ENCODE data around the gene OR2M7.
"Not testable (repeated sequence)": the region's sequence is repeated elsewhere in the genome, so short reads cannot be mapped to it uniquely, and the experiment has no call there.

Gene OR2M7

DNA sequence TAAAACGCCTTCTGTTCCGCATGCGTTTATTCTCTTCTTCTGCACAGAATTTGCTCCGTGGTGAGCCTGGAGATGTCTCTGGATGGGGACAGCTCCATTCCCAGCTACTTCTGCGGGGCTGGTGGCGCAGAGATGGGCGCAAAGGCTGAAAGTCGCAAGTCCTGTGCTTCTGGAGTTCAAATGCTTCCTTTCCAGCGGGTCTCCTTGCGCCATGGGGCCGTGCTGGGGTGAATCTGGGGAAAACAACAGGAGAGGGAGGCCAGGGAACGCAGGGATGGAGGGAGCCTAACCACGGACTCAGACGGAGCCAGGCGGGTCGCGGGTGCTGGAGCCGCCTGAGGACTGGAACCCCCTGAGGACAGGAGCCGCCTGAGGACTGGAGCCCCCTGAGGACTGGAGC, 18.3 kb downstream of the OR2M7 start:
- Histone ChIP-seq H3K9ac (ENCODE audit: low read length in 5 of 5) (no peak overlapping the region), H3K4me3 (ENCODE audit: low read depth in 1 of 5, low read length in 5 of 5) (no peak overlapping the region), H3K9me3 (ENCODE audit: control insufficient read depth in 5 of 5, low read length in 5 of 5) (no peaks in the 10 kb centered on the region), H3K4me1 (ENCODE audit: control insufficient read depth in 5 of 5, insufficient read depth in 5 of 5, low read length in 5 of 5) (no peaks in the 10 kb centered on the region), H3K36me3 (ENCODE audit: control insufficient read depth in 5 of 5, insufficient read depth in 5 of 5, low read length in 5 of 5) (no peaks in the 10 kb centered on the region), H3K27me3 (ENCODE audit: control insufficient read depth in 5 of 5, insufficient read depth in 4 of 5, low read length in 5 of 5) (no peaks in the 10 kb centered on the region), H3K27ac (ENCODE audit: low read depth, low read length) (no peak overlapping the region)

DNA sequence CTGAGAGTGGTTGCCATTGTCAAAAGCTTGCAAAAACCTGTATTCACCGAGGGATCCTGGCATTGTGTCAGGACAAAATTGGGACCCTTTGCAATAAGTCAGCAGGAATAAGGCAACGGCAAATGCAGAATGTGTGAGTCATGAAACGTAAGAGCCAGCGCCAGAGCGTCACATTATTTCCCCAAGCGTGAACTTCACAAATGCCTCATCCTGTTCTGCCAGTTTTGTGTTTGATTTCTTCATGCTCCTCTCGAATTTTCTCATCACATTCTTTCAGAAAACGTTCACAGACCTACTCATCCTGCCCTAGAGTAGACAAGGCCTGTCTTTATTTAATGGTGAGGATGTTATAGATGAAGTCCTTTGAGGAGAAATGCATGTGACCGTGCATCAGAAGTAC, 18.7 kb downstream of the OR2M7 start:
- H3K4me1 ChIP-seq (ENCODE audit: control insufficient read depth in 5 of 5, insufficient read depth in 5 of 5, low read length in 5 of 5); H3K9ac ChIP-seq (ENCODE audit: low read length in 5 of 5); H3K27ac ChIP-seq (ENCODE audit: low read depth, low read length); H3K36me3 ChIP-seq (ENCODE audit: control insufficient read depth in 5 of 5, insufficient read depth in 5 of 5, low read length in 5 of 5); H3K4me3 ChIP-seq (ENCODE audit: low read depth in 1 of 5, low read length in 5 of 5); H3K27me3 ChIP-seq (ENCODE audit: control insufficient read depth in 5 of 5, insufficient read depth in 4 of 5, low read length in 5 of 5); H3K9me3 ChIP-seq (ENCODE audit: control insufficient read depth in 5 of 5, low read length in 5 of 5): not testable (repeated sequence)

DNA sequence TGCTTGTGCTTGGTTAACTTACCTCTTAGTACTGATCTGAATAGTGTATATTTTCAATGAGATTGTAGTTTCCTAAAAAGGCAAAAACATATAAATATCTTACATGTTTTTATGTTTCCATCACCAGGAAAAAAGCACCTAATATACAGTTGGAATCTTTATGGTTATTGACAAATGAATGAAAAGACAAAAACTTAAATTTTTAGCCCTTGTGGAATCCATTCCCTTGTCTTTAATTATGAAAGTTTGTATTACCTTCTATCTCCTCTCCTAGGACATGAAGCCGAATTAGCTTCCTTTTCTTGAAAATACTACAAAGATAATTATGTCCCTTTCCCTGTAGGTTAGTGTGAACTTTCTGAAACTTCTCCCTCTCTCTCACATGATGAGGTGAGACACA, 21.0 kb downstream of the OR2M7 start, which contains the start of gene OR2T12:
Gene OR2T12 (minus strand): TSS at position 101 of the 400 bp plus-strand sequence. CDS start 7,846 bp downstream, outside the sequence.
- H3K36me3 ChIP-seq (ENCODE audit: control insufficient read depth in 5 of 5, insufficient read depth in 5 of 5, low read length in 5 of 5) = no peaks in the 10 kb centered on the region
- no peak within 1 kb of the TSS for H3K4me3 ChIP-seq (ENCODE audit: low read depth in 1 of 5, low read length in 5 of 5)
- no peak within 1 kb of the TSS for H3K27ac ChIP-seq (ENCODE audit: low read depth, low read length)
- H3K4me1 ChIP-seq (ENCODE audit: control insufficient read depth in 5 of 5, insufficient read depth in 5 of 5, low read length in 5 of 5) = no peaks in the 10 kb centered on the region
- no peaks in the 10 kb centered on the region for H3K27me3 ChIP-seq (ENCODE audit: control insufficient read depth in 5 of 5, insufficient read depth in 4 of 5, low read length in 5 of 5)
- H3K9me3 ChIP-seq (ENCODE audit: control insufficient read depth in 5 of 5, low read length in 5 of 5) = peaks cover 0 to 3% (median 0%) of the 10 kb centered on the region in 5 donors
- H3K9ac ChIP-seq (ENCODE audit: low read length in 5 of 5) = no peak within 1 kb of the TSS

DNA sequence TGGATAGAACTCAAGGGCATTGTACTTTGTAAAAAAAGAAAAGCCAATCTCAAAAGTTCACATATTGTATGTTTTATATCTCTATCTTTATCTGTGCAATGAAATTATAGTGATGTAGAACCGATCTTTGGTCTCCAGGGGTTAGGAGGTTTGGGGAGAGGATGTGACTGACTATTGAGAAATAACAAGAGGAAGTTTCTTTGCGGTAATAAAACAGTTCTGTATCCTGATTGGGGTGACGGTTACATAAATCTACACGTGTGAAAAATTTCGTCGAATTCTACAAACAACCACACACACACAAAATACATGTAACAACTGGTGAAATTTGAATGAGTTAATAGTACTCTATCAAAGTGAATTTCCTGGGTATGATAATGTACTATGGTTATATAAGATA, 36.0 kb downstream of the OR2M7 start:
- no peaks in the 10 kb centered on the region for H3K27me3 ChIP-seq (ENCODE audit: control insufficient read depth in 5 of 5, insufficient read depth in 4 of 5, low read length in 5 of 5)
- H3K36me3 ChIP-seq (ENCODE audit: control insufficient read depth in 5 of 5, insufficient read depth in 5 of 5, low read length in 5 of 5) = no peaks in the 10 kb centered on the region
- no peak overlapping the region for H3K9ac ChIP-seq (ENCODE audit: low read length in 5 of 5)
- H3K4me1 ChIP-seq (ENCODE audit: control insufficient read depth in 5 of 5, insufficient read depth in 5 of 5, low read length in 5 of 5) = no peaks in the 10 kb centered on the region
- peaks cover 0 to 3% (median 0%) of the 10 kb centered on the region in 5 donors for H3K9me3 ChIP-seq (ENCODE audit: control insufficient read depth in 5 of 5, low read length in 5 of 5)
- no peak overlapping the region for H3K27ac ChIP-seq (ENCODE audit: low read depth, low read length)
- H3K4me3 ChIP-seq (ENCODE audit: low read depth in 1 of 5, low read length in 5 of 5) = no peak overlapping the region

DNA sequence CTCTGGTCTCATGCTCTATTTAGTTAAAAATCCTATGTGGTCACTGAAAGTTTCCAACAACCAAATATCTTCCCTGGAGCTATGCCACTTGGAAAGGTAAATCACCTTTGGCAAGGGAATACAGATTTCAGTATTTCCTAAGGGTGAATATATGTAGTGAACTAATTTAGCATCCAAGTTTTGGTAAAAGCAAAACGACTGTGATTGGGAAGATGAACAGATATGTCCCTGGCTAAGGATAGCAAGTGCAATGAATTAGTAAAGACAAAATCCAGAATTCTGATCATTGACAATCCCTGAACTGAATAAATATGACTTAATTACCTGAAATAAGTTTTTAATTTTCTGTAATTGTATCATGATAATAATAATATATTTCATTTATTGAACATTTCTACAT, 46.5 kb downstream of the OR2M7 start, which contains the start of gene OR2T33:
Gene OR2T33 (minus strand): TSS at position 101 of the 400 bp plus-strand sequence. CDS start 4,162 bp downstream, outside the sequence.
- Histone ChIP-seq H3K27me3 (ENCODE audit: control insufficient read depth in 5 of 5, insufficient read depth in 4 of 5, low read length in 5 of 5) (no peaks in the 10 kb centered on the region), H3K4me1 (ENCODE audit: control insufficient read depth in 5 of 5, insufficient read depth in 5 of 5, low read length in 5 of 5) (no peaks in the 10 kb centered on the region), H3K9me3 (ENCODE audit: control insufficient read depth in 5 of 5, low read length in 5 of 5) (peaks cover 0 to 6% (median 0%) of the 10 kb centered on the region in 5 donors), H3K4me3 (ENCODE audit: low read depth in 1 of 5, low read length in 5 of 5) (no peak within 1 kb of the TSS), H3K36me3 (ENCODE audit: control insufficient read depth in 5 of 5, insufficient read depth in 5 of 5, low read length in 5 of 5) (no peaks in the 10 kb centered on the region), H3K9ac (ENCODE audit: low read length in 5 of 5) (no peak within 1 kb of the TSS), H3K27ac (ENCODE audit: low read depth, low read length) (no peak within 1 kb of the TSS)
